Neural crest cell (in vitro differentiated cells): ENCODE measurements around the gene SMURF2. TPM values are rescaled to one million over a fixed set of nuclear protein-coding genes. Genes with fewer than 3 reads are reported as not detected.
"Not testable (repeated sequence)": the region's sequence is repeated elsewhere in the genome, so short reads cannot be mapped to it uniquely, and the experiment has no call there.

Experiments
- DNase-seq: peaks from one replicate; pipeline ENCODE4 v3.0.0; 2021; ENCODE audit warnings: low read depth, mixed read lengths, low spot score
- H3K27ac Mint-ChIP-seq: one replicate; pipeline ENCODE4 v1.8.0; 2021; ENCODE audit warnings: mild to moderate bottlenecking, mixed read lengths; ENCODE audit not compliant: unreplicated experiment
- H3K27me3 Mint-ChIP-seq: 2 replicates; pipeline ENCODE4 v1.8.0; 2021; ENCODE audit warnings: low read depth, mild to moderate bottlenecking, mixed read lengths
- H3K36me3 Mint-ChIP-seq: 2 replicates; pipeline ENCODE4 v1.8.0; 2021; ENCODE audit warnings: low read depth, mild to moderate bottlenecking, mixed read lengths
- H3K4me1 Mint-ChIP-seq: 2 replicates; pipeline ENCODE4 v1.8.0; 2021; ENCODE audit warnings: mixed read lengths
- H3K4me3 Mint-ChIP-seq: one replicate; pipeline ENCODE4 v1.8.0; 2021; ENCODE audit warnings: mild to moderate bottlenecking, mixed read lengths
- H3K9me3 Mint-ChIP-seq: 2 replicates; pipeline ENCODE4 v1.8.0; 2021; ENCODE audit warnings: mixed read lengths
- total RNA-seq: library from RNA; stranded (reverse); gene quantifications from 2 replicates; pipeline ENCODE4 v1.2.1, GENCODE V29; 2021
- TF ChIP-seq, protein P1 (sequence below): fragments of 200-600 bp; sonication (generic); conservative IDR thresholded peaks from 2 replicates; pipeline ENCODE4 v1.5.0; 2021; ENCODE audit warnings: antibody characterized with exemption, mild to moderate bottlenecking

The SMURF2 gene
- total RNA-seq, 1 donor from 2014 or later, result 32.7 TPM

- Mint-ChIP-seq H3K27me3 (no peaks in the 10 kb centered on the region), H3K36me3 (peaks cover 3% of the 10 kb centered on the region), H3K4me1 (no peaks in the 10 kb centered on the region), H3K27ac (no peak overlapping the region), H3K4me3 (no peak overlapping the region), H3K9me3 (no peaks in the 10 kb centered on the region)
- TF ChIP-seq, protein P1, sequence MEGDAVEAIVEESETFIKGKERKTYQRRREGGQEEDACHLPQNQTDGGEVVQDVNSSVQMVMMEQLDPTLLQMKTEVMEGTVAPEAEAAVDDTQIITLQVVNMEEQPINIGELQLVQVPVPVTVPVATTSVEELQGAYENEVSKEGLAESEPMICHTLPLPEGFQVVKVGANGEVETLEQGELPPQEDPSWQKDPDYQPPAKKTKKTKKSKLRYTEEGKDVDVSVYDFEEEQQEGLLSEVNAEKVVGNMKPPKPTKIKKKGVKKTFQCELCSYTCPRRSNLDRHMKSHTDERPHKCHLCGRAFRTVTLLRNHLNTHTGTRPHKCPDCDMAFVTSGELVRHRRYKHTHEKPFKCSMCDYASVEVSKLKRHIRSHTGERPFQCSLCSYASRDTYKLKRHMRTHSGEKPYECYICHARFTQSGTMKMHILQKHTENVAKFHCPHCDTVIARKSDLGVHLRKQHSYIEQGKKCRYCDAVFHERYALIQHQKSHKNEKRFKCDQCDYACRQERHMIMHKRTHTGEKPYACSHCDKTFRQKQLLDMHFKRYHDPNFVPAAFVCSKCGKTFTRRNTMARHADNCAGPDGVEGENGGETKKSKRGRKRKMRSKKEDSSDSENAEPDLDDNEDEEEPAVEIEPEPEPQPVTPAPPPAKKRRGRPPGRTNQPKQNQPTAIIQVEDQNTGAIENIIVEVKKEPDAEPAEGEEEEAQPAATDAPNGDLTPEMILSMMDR, result no peak
- DNase-seq, result no peak
These were observed 54.1 kb downstream of the SMURF2 start for GRCh38 chr17:64607862-64608565.

DNA sequence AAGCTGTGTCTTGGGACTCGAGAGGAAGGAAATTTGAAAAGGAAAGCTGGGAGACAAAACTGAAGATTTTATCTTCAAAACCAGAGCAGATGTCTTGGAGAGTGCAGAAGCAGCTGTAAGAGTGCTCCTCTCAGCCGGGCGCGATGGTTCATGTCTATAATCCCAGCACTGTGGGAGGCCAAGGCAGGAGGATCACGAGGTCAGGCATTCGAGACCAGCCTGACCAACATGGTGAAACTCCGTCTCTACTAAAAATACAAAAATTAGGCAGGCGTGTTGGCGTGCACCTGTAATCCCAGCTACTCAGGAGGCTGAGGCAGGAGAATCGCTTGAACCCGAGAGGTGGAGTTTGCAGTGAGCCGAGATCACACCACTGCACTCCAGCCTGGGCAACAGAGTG lies 57.6 kb downstream of the SMURF2 start:
- not testable (repeated sequence) for H3K36me3 Mint-ChIP-seq, H3K27me3 Mint-ChIP-seq, H3K4me3 Mint-ChIP-seq, DNase-seq, H3K9me3 Mint-ChIP-seq, H3K27ac Mint-ChIP-seq
- peaks cover 10% of the 10 kb centered on the region for H3K4me1 Mint-ChIP-seq

GRCh38 chr17:64603987-64604386 lies 58.1 kb downstream of the SMURF2 start:
- Mint-ChIP-seq H3K36me3 (peaks cover 3% of the 10 kb centered on the region), H3K4me1 (peaks cover 11% of the 10 kb centered on the region), H3K9me3 (no peaks in the 10 kb centered on the region), H3K27me3 (no peaks in the 10 kb centered on the region), H3K4me3 (no peak overlapping the region), H3K27ac (no peak overlapping the region)
- TF ChIP-seq, protein P1, result no peak
- DNase-seq, result no peak

DNA sequence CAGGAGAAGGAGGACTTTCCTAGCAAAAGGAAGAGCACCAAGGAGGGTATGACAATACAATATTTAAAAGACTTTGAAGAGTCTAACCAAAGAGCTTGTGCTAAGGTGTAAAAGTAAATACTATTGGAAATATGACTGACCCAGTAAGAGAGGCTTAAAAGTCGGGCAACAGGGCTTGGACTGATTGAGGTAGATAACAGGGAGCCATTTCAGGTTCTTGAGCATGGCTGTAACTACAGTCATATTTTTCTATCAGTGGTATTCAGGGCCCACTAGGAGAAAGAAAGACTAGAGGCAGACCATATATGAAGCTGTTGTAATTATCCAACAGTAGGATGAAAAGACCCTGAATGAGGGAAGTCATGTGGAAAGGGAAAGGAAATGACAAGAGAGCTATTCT lies 62.3 kb downstream of the SMURF2 start:
- TF ChIP-seq, protein P1, result no peak
- H3K27ac Mint-ChIP-seq, result no peak overlapping the region
- peaks cover 11% of the 10 kb centered on the region for H3K4me1 Mint-ChIP-seq
- H3K27me3 Mint-ChIP-seq, result no peaks in the 10 kb centered on the region
- no peak for DNase-seq
- no peaks in the 10 kb centered on the region for H3K9me3 Mint-ChIP-seq
- H3K36me3 Mint-ChIP-seq, result peaks cover 5% of the 10 kb centered on the region
- H3K4me3 Mint-ChIP-seq, result no peak overlapping the region

- Mint-ChIP-seq H3K4me3 (no peak overlapping the region), H3K27me3 (no peaks in the 10 kb centered on the region), H3K4me1 (peaks cover 11% of the 10 kb centered on the region), H3K9me3 (no peaks in the 10 kb centered on the region), H3K27ac (no peak overlapping the region), H3K36me3 (peaks cover 5% of the 10 kb centered on the region)
- DNase-seq, result no peak
- TF ChIP-seq, protein P1, result no peak
These were observed 62.9 kb downstream of the SMURF2 start for GRCh38 chr17:64599187-64599676.

DNA sequence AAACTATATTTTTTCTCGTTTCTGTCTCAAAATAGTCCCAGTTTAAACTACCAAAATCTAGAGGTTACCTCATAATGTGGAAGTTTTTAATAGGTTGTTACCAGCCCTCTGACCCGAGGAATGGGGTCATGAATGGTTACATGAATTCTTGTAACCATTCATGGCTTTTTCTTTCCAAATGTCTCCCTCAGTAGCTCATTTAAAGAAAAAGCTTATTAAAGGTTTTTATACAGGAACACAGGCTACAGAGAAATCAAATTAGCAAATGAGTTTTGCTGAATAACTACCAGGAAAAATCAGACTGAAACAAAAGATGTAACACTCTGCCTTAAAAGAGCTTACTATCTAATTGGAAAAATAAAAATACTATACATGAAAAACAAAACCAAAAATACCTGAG lies 63.4 kb downstream of the SMURF2 start:
- no peak for DNase-seq
- H3K4me1 Mint-ChIP-seq, result peaks cover 11% of the 10 kb centered on the region
- no peaks in the 10 kb centered on the region for H3K9me3 Mint-ChIP-seq
- peaks cover 5% of the 10 kb centered on the region for H3K36me3 Mint-ChIP-seq
- TF ChIP-seq, protein P1, result no peak
- no peak overlapping the region for H3K4me3 Mint-ChIP-seq
- H3K27ac Mint-ChIP-seq, result no peak overlapping the region
- no peaks in the 10 kb centered on the region for H3K27me3 Mint-ChIP-seq
